ENCODE results near the gene ASF1A. TPM values are rescaled to one million over a fixed set of nuclear protein-coding genes. Genes with fewer than 3 reads are reported as not detected.
A peak's percentile ranks its signal among the peaks of the same experiment; 100 is the strongest.

Gene ASF1A
- total and polyA plus RNA-seq, 8 donors = 4.5 to 13.9 (median 8.4) TPM

GRCh38 chr6:118872318-118872717 lies 21.6 kb upstream of the ASF1A start:
- TF ChIP-seq, protein P1, sequence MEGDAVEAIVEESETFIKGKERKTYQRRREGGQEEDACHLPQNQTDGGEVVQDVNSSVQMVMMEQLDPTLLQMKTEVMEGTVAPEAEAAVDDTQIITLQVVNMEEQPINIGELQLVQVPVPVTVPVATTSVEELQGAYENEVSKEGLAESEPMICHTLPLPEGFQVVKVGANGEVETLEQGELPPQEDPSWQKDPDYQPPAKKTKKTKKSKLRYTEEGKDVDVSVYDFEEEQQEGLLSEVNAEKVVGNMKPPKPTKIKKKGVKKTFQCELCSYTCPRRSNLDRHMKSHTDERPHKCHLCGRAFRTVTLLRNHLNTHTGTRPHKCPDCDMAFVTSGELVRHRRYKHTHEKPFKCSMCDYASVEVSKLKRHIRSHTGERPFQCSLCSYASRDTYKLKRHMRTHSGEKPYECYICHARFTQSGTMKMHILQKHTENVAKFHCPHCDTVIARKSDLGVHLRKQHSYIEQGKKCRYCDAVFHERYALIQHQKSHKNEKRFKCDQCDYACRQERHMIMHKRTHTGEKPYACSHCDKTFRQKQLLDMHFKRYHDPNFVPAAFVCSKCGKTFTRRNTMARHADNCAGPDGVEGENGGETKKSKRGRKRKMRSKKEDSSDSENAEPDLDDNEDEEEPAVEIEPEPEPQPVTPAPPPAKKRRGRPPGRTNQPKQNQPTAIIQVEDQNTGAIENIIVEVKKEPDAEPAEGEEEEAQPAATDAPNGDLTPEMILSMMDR (IDR thresholded peaks at IDR 0.05) = no peak
- no peaks in the 10 kb centered on the region for H3K9me3 ChIP-seq
- H3K4me3 ChIP-seq = no peak overlapping the region
- DNase-seq = no peak
- H3K27me3 ChIP-seq = no peaks in the 10 kb centered on the region
- no peak overlapping the region for H3K27ac ChIP-seq
- intact Hi-C loops (cut with DNase I) = no loop called here
- no peak for FAIRE-seq
- no peaks in the 10 kb centered on the region for H3K4me1 ChIP-seq
- H3K36me3 ChIP-seq = no peaks in the 10 kb centered on the region
- no peak for ATAC-seq

GRCh38 chr6:118872726-118873125 lies 21.2 kb upstream of the ASF1A start:
- WGBS, 2 donors = 89 to 93% methylated on average over 2 of the region's 2 CpGs
- no peaks in the 10 kb centered on the region for H3K27me3 ChIP-seq
- FAIRE-seq = no peak
- H3K9me3 ChIP-seq = no peaks in the 10 kb centered on the region
- no peaks in the 10 kb centered on the region for H3K36me3 ChIP-seq
- no peak for ATAC-seq
- DNase-seq = no peak
- H3K4me3 ChIP-seq = no peak overlapping the region
- intact Hi-C loops (cut with DNase I) = no loop called here
- H3K4me1 ChIP-seq = no peaks in the 10 kb centered on the region
- TF ChIP-seq, protein P1 (IDR thresholded peaks at IDR 0.05) = no peak
- H3K27ac ChIP-seq = no peak overlapping the region

GRCh38 chr6:118873239-118873638 lies 20.7 kb upstream of the ASF1A start:
- H3K4me1 ChIP-seq = no peaks in the 10 kb centered on the region
- 84 to 86% methylated on average over 2 of the region's 2 CpGs for WGBS, 2 donors
- DNase-seq = no peak
- H3K9me3 ChIP-seq = no peaks in the 10 kb centered on the region
- FAIRE-seq = no peak
- no peaks in the 10 kb centered on the region for H3K27me3 ChIP-seq
- no peak overlapping the region for H3K27ac ChIP-seq
- H3K36me3 ChIP-seq = no peaks in the 10 kb centered on the region
- intact Hi-C loops (cut with DNase I) = no loop called here
- TF ChIP-seq, protein P1 (IDR thresholded peaks at IDR 0.05) = no peak
- H3K4me3 ChIP-seq = no peak overlapping the region
- ATAC-seq = no peak

GRCh38 chr6:118875672-118876071 lies 18.3 kb upstream of the ASF1A start:
- H3K36me3 ChIP-seq = no peaks in the 10 kb centered on the region
- DNase-seq = no peak
- TF ChIP-seq, protein P1 (IDR thresholded peaks at IDR 0.05) = no peak
- H3K27me3 ChIP-seq = no peaks in the 10 kb centered on the region
- 27 to 33% methylated on average over 2 of the region's 2 CpGs for WGBS, 2 donors
- no peaks in the 10 kb centered on the region for H3K4me1 ChIP-seq
- H3K27ac ChIP-seq = no peak overlapping the region
- ATAC-seq = peak; percentile 50 to 77 (median 59)
- no peaks in the 10 kb centered on the region for H3K9me3 ChIP-seq
- H3K4me3 ChIP-seq = no peak overlapping the region
- intact Hi-C loops (cut with DNase I) = no loop called here
- no peak for FAIRE-seq

- TF ChIP-seq, protein P1 (IDR thresholded peaks at IDR 0.05) = no peak
- 97 to 100% methylated on average over 1 of the region's 1 CpG for WGBS, 2 donors
- no peak overlapping the region for H3K4me3 ChIP-seq
- intact Hi-C loops (cut with DNase I) = no loop called here
- no peaks in the 10 kb centered on the region for H3K36me3 ChIP-seq
- H3K4me1 ChIP-seq = no peaks in the 10 kb centered on the region
- H3K9me3 ChIP-seq = no peaks in the 10 kb centered on the region
- no peaks in the 10 kb centered on the region for H3K27me3 ChIP-seq
- FAIRE-seq (no peak), DNase-seq (no peak), ATAC-seq (no peak)
- no peak overlapping the region for H3K27ac ChIP-seq
Measured at GRCh38 chr6:118876198-118876597, 17.8 kb upstream of the ASF1A start.
